Astrocyte of the spinal cord (primary cell): Measurements from ENCODE around the gene KHDC4.

Experiments used
- DNase-seq: peaks from one replicate; pipeline ENCODE4 v3.0.0; 2011; ENCODE audit warnings: low read depth, low spot score
- H3K4me3 ChIP-seq: 2 replicates; pipeline ENCODE4 v1.5.1; 2011; ENCODE audit warnings: low read depth, mild to moderate bottlenecking, low read length, moderate library complexity
- in situ Hi-C: cut with HindIII; loops from 2 replicates; pipeline ENCODE4 v1.10.0; 2017; ENCODE audit warnings: low sequenced_read_pairs
- TF ChIP-seq, protein P1 (sequence below): IDR thresholded peaks from 2 replicates; pipeline ENCODE4 v1.5.1; 2012; ENCODE audit warnings: low read depth, mild to moderate bottlenecking, low read length, inconsistent platforms

KHDC4 gene

GRCh38 chr1:155978973-155979429, 44.8 kb upstream of the KHDC4 start:
- TF ChIP-seq, protein P1, sequence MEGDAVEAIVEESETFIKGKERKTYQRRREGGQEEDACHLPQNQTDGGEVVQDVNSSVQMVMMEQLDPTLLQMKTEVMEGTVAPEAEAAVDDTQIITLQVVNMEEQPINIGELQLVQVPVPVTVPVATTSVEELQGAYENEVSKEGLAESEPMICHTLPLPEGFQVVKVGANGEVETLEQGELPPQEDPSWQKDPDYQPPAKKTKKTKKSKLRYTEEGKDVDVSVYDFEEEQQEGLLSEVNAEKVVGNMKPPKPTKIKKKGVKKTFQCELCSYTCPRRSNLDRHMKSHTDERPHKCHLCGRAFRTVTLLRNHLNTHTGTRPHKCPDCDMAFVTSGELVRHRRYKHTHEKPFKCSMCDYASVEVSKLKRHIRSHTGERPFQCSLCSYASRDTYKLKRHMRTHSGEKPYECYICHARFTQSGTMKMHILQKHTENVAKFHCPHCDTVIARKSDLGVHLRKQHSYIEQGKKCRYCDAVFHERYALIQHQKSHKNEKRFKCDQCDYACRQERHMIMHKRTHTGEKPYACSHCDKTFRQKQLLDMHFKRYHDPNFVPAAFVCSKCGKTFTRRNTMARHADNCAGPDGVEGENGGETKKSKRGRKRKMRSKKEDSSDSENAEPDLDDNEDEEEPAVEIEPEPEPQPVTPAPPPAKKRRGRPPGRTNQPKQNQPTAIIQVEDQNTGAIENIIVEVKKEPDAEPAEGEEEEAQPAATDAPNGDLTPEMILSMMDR, result no peak
- in situ Hi-C loops, result no loop called here
- no peak for DNase-seq

DNA sequence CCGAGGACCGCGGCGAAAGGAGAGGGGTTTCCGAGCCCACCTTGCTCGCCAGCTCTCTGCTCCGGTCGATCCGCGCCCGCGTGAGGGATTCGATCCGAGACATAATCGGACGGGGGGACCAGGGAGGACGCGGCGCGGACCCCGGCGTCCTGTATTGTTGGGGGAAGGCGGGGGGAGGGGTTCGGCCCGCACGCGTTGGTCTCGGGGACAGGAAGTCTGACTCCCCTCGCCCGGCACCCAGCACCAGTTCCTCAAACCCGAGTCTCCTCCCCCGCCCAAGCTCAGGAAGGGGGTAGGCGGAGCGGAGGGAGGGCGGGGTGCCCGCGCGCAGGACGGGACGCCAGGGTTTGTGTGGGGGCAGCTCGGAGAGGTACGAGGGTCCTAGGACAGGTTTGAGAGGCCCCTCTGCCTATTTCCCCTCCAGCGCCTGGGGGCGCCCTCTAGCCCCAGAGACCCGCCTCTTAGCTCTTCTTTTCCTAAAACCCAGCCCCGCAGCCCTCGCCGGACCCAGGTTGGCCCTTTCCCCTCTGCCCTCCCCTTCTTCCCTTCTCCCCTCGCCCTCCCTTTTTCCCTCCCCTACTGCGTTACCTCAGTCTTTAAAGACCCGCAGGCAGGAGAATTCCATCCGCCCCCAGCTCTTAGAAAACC, 44.2 kb upstream of the KHDC4 start, which contains the start of gene ARHGEF2:
Gene ARHGEF2, minus strand, starts transcription at position 223 of the 648 bp plus-strand sequence. Its CDS starts 120 bp downstream, at position 103.
- peak within 1 kb of the TSS; percentile 93 for H3K4me3 ChIP-seq
- TF ChIP-seq, protein P1, result peak; percentile 52
- peak; percentile 65 for DNase-seq
- in situ Hi-C loops, result no loop called here

More at GRCh38 chr1:155978973-155979429, 44.8 kb upstream of the KHDC4 start:
- H3K4me3 ChIP-seq, result peak overlapping the region; percentile 93

DNA sequence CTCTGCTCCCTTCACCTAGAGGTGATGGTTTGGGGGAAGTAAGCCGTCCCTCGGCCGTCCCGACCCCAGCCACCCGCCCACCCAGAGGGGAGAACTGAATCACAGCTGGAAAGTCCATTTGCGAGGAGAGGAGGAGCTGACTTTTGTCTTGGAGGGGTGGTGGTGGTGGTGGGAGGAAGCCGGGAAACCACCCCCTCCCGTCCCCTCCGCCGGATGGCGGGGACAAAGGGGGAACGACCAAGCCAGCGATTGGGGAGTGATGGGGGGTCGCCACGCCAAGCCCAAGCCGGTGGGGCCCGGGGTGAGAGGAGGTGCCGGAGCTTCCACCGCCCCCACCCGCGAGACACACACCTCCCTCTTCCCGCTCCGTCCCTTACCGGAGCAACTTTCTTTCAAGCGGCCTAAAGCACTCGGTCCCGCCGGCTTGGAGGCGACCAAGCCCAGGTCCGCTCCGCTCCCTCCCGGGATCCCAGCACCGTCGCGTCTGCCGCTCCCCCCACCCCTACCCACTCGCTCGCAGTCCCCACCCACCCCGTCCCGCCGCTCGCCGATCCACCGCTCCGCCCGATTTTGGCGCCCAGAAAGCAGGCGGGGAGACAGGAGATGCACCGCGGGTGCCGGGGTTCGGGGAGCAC, 43.6 kb upstream of the KHDC4 start:
- no peak for DNase-seq
- in situ Hi-C loops, result no loop called here
- peak overlapping the region; percentile 93 for H3K4me3 ChIP-seq
- TF ChIP-seq, protein P1, result no peak

DNA sequence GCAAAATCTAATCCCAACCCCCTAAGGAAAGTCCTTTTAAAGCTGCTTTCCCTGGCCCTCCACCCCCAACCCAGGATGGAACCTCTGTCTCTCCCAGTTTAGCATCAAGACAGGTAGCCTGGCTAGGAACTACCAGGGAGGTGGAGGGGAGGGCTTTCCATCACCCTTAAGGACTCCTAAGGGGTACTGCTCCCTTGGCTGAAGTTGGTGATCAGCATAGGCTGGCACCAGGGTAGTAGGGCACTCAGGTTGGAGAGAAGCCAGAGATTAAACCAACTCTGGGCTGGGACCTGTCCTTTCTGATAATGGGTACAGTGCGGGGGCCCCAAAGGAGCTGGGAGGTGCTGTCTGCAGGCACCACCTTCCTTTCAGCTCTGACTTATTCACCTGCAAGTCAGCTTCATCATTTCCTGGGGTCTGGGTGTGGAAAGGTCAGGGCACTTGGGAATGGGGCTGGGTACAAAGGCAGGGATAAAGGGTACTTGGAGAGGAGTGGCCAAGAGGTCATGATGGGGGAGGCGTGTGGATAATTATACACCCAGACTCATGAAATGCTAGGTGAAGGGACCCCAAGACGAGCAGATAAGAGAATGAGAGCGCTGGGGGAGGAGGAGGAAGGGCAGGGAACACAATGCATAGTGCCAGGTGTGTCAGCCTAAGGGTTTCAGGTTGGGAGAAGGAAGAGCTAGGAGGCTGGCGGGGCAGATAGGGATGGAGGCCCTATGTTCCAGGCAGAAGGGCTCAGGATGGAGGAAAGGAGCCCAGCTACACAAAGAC, 42.9 kb upstream of the KHDC4 start:
- TF ChIP-seq, protein P1, result no peak
- DNase-seq, result no peak
- in situ Hi-C loops, result no loop called here
- peak overlapping the region; percentile 93 for H3K4me3 ChIP-seq

DNA sequence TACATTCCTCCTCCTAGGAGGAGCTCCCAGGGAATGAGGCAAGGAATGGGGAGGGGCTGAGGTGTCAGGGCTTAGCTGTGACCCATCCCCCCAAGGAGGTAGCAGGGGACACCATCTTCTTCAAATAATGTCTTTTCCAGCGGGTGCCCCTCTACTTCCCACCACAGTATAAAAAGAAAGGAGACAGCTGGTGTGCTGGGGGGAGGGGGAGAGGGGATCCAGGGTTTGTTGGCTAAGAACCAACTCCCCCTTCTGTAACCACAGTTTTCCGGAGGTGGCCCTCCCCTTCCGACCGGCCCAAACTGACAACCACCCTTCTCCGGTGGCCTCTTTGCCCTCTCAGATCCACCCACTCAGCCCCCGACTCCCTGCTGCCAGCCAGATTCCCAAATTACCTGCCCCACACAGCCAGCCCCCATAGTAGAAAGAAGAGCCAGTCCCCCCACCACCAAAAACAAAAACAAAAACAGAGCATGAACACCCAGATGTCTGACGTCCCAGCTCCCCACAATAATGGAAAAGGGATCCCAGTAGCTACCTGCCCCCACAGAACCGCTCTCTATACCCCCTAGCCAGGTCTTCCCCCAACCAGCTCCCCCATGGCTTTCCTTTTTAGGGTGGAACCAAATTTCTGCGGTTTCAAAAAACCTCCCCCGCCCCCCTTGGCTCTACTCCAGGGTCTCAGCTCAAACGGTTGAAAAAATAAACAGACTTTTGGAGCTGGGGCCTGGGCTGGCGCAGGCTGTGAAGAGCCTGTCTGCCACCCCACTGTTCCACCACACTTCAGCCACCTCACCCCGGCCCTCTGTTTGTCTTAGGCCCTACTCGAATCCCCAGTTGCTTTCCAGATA, 42.1 kb upstream of the KHDC4 start:
- TF ChIP-seq, protein P1, result no peak
- peak; percentile 78 for DNase-seq
- in situ Hi-C loops, result no loop called here
- peak overlapping the region; percentile 93 for H3K4me3 ChIP-seq
